NCI-H2227 treated with DMSO at 0.1 percent for 48 hours (cell line): ENCODE measurements around the gene DDX3X.
"Not testable (repeated sequence)": the region's sequence is repeated elsewhere in the genome, so short reads cannot be mapped to it uniquely, and the experiment has no call there.

Experiments
- DNase-seq: peaks from one replicate; lab custom pipeline; 2025; lab: John Stamatoyannopoulos, UW

Gene DDX3X

GRCh38 chrX:41373989-41374606 is 40.1 kb downstream of the DDX3X start:
- DNase-seq, result no peak

- DNase-seq, result no peak
Measured at GRCh38 chrX:41377624-41378023, 43.7 kb downstream of the DDX3X start.

- DNase-seq, result no peak
Measured at GRCh38 chrX:41381685-41382084, 47.7 kb downstream of the DDX3X start.

- no peak for DNase-seq
Measured at GRCh38 chrX:41382714-41383645, 49.0 kb downstream of the DDX3X start.

GRCh38 chrX:41384051-41384705 is 50.2 kb downstream of the DDX3X start:
- no peak for DNase-seq

- no peak for DNase-seq
Measured at GRCh38 chrX:41386222-41386990, 52.4 kb downstream of the DDX3X start.

GRCh38 chrX:41388543-41388942 is 54.6 kb downstream of the DDX3X start:
- no peak for DNase-seq

- no peak for DNase-seq
Measured at GRCh38 chrX:41389311-41389888, 55.4 kb downstream of the DDX3X start.

- DNase-seq, result not testable (repeated sequence)
Measured at GRCh38 chrX:41390576-41390975, 56.6 kb downstream of the DDX3X start.

GRCh38 chrX:41391606-41392005 is 57.6 kb downstream of the DDX3X start:
- no peak for DNase-seq

- no peak for DNase-seq
Measured at GRCh38 chrX:41394293-41394692, 60.3 kb downstream of the DDX3X start.

GRCh38 chrX:41397219-41397618 is 63.3 kb downstream of the DDX3X start:
- DNase-seq, result no peak

GRCh38 chrX:41397768-41398167 is 63.8 kb downstream of the DDX3X start:
- DNase-seq, result no peak

GRCh38 chrX:41402556-41402955 is 68.6 kb downstream of the DDX3X start:
- not testable (repeated sequence) for DNase-seq

GRCh38 chrX:41405551-41405950 is 71.6 kb downstream of the DDX3X start:
- DNase-seq, result no peak

- no peak for DNase-seq
Measured at GRCh38 chrX:41406201-41406600, 72.2 kb downstream of the DDX3X start.

- DNase-seq, result no peak
Measured at GRCh38 chrX:41407816-41408215, 73.9 kb downstream of the DDX3X start.

- DNase-seq, result no peak
Measured at GRCh38 chrX:41408576-41408975, 74.6 kb downstream of the DDX3X start.

- no peak for DNase-seq
Measured at GRCh38 chrX:41409006-41409405, 75.0 kb downstream of the DDX3X start.

- not testable (repeated sequence) for DNase-seq
Measured at GRCh38 chrX:41411222-41411621, 77.3 kb downstream of the DDX3X start.

GRCh38 chrX:41412261-41413081 is 78.5 kb downstream of the DDX3X start:
- no peak for DNase-seq
